IPS DF 4.7 (cell line): Measurements from ENCODE around the gene BTBD9.

Source experiments
- DNase-seq: peaks from one replicate; pipeline ENCODE4 v3.0.0-alpha.2; 2013; ENCODE audit warnings: low spot score; ENCODE audit errors: extremely low read depth

Gene BTBD9

DNA sequence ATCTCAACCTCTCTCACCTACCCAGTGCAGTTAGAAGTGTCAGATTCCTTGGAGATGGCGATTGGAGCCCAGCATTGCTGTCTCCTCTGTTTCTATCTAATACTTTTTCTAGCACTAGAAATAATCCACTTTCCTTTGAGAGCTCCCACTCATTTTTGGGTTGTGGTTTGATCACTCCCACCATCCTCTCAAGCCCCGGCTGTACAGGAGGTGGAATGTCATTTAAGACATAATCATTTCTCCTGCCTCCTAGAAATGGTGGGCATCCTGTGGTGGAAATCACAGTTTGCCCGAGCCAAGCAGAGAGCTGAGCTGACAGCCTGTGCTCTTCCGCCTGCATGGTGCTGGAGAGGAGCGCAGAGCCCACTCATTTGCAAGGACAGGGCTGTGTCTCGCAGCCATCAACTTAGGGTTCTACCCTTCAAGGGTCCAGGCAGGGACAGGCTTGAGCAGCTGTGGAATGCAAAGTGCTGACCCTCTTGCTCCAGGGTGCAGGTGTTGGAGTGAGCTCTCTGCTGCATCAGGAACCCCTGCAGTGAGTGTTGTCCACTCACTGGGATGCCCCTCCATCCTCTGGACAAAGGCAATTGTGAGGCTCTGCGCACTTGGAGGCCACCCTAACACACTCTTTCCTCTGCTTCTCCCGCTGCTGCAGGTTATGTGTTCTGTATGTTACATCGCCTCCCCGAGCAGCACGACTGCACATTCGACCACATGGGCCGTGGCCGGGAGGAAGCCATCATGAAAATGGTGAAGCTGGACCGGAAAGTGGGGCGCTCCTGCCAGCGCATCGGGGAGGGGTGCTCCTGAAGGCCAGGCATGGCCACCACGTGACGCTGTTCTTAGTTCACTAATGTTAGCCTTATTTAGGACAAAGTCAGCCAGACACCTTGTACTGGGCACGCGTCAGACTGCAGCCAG, 487.9 kb downstream of the BTBD9 start:
- no peak for DNase-seq

DNA sequence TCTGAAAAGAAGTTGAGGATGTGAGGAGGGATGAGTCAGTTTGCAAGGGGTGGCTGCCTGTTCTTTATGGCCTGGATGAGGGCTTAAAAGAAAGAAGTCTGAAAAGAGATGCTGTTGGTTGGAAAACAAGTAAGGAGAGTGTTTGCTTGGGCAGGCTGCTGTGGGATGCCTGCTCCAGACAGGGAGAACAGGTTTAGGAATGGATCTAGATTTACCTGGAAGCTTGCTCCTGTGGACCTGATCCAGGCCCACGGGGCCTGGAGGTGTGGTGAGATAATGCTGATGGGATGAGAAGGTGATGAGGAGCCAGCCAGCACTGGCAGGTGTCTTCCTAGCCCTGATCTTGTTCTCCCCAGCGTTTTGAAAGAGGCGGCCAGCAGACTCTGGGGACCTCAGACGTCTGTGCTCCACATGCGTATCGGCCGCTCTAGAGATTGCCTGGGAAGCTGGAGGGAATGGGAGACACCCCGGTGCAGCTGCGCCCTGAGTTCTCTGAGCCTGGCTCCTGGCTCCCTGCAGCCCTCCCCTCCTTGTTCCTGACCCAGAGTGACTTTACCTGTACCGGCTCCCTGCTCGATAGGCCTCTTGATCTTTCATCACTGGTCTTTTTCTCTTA, 488.9 kb downstream of the BTBD9 start:
- DNase-seq = no peak

DNA sequence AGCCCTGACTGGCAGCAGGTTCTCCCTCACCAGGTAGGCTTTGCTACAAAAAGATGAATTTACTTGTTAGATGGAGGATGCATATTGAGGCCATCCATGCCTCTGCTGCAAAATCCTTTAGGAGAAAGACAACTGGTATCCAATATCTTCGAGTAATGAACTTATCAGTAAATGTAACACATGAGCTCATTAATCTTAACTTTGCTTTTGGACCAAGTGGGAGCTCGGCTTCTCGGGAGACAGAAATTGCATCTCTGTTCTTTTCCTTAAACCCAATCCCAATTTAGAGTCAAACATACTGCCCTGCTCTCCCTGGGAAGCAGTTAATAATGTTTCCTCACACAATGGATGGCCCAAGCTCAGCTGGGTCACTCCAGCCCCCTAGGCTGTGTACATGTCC, 489.7 kb downstream of the BTBD9 start:
- DNase-seq = no peak

DNA sequence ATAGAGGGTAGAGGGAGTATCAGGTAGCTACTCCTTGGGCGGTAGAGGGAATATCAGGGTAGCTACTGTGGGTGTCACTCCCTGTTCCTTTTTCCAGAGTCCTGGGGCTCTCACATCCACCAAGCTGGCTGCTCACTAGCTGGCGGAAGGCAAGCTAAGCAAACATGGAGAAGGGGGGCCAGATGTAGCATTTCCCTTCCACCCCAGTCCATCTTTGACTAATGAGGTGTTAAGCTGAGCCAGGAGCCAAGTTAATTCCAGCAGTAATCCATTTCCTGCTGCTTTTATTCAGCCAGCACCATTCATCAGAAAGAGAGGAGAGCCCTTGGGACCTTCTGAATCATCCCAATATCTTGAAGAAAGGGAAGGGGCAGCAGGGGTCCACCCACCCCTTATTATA, 490.2 kb downstream of the BTBD9 start:
- no peak for DNase-seq

DNA sequence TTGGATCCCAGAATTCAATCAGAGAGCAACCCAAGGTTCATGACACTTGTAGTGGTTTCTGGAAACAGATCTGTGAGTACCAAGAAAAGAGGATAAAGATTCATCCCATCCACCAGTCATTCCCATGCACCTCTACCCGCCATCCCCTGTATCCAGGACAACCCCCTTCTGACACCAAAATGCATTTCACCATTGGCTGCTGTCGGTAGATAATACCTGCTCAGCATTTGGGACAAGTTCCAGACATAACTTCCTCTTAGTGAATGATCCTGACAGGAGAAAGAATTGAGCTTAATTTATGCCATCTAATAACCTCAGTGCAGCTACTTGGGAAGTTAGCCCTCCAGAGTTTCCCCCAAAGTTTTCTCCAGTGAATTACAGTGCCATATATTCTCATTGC, 491.1 kb downstream of the BTBD9 start:
- DNase-seq = no peak

DNA sequence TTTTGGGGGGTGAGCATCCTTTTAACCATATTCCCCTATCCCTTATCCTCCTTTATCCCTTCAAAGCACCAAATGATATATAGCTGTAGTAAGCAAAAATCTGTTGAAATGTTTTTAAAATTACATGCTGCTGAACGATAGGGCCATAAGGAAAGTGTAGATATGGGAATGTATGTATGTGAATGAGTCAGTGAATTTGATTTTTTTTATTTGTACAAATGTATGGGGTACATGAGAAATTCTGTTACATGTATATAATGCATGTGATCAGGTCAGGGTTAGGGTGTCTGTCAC, 493.0 kb downstream of the BTBD9 start:
- no peak for DNase-seq

DNA sequence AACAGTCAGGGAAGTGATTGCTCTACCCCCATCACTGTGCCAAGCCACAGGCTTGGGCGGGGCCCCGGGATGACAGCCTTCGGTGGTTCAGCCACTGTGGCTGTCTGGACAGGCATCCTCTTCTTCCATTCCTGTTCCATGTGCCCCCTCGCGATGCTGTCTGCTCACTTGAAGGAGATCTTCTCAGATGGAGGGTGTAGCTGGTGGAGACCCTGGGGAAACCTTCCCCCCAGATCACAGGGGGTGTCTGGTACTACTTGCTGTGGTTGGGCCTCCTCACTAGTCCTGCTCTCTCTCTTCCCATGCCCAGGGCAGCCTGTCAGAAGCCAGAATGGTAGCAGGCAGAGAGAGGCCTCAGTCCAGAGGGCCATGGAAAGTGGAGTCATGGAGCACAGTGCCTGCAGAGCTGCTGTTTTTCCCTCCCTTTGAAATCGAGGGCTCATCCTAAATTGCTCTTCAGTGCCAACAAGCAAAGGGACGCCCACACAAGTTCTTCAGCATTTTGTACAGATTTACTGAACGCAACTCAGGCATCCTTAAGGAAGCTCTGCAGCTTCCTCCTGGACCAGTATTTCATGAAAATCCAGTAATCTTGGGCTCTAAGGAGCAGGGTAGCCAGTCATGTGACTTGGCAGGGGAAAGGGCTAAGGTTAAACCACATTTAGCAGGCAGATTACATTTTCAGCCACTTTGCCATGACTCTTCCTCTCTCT, 493.6 kb downstream of the BTBD9 start:
- DNase-seq = no peak

DNA sequence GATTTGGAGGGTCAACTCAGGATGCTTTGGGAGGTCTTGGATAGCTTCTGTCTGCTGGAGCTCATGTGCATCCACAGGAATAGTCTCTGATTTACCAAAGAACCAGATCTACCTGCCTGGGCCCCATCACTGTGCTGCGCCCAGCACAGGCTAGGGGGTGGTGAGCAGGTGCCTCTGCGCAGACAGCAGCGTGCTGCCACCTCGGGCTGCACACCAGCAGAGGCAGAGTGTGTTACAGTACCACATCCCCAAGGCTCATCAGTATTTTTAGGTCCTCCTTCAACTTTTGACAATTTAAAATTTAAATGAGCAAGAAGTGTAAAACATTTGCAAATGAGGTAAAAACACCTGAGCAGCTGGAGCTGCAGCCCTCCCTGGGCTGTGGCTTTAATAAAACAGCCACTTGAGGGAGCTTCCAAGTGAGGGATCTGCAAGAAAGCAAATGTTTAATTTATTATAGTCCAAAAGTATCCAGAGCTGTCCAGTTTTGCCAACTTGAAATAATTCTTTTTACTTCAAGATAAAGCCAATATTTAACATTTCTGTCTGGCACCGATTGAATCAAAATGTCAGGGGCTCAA, 495.3 kb downstream of the BTBD9 start:
- no peak for DNase-seq

DNA sequence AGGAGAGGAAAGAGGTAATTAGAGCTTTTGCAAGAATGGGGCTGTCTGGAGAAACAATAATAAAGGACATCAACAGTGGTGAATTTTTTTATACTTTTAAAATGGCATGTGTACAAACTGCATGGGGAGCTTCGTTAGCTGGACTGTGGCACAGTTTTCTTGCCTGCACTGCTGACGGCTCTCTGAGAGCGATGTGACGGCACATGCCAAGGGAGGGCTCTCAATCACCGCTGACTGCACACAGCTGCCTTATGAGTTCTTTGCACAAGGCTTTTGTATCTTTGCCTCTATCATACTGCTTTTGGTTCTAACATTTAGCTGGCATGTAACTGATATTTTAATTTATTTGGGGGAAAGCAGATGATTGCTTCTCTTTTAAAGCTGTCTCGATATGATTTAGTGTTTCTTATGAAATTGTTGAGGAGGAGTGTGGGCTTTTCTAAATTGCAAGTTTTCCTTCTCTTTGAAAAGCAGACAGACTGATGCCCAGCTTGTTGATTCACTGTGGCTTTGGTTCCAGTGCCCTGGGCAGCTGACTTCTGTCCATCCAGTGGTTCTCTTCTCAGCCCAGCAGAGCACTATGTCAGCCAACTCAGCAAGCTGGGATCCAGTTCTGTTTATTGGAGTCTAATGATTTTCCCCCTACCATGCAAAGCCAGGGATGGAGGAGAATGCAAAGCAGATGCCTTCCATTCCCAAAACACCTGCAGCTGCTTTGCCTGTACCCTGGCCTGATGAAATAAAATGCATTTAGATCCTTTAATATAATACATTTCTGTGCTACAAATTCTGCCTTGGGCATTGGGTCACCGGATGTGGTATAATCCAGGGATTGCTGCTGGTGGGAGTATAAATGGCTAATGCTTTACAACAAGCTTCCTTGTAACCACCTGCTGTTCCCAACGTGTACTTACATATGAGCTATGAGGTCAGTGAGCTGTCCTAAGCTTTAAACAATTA, 496.3 kb downstream of the BTBD9 start:
- DNase-seq = no peak

DNA sequence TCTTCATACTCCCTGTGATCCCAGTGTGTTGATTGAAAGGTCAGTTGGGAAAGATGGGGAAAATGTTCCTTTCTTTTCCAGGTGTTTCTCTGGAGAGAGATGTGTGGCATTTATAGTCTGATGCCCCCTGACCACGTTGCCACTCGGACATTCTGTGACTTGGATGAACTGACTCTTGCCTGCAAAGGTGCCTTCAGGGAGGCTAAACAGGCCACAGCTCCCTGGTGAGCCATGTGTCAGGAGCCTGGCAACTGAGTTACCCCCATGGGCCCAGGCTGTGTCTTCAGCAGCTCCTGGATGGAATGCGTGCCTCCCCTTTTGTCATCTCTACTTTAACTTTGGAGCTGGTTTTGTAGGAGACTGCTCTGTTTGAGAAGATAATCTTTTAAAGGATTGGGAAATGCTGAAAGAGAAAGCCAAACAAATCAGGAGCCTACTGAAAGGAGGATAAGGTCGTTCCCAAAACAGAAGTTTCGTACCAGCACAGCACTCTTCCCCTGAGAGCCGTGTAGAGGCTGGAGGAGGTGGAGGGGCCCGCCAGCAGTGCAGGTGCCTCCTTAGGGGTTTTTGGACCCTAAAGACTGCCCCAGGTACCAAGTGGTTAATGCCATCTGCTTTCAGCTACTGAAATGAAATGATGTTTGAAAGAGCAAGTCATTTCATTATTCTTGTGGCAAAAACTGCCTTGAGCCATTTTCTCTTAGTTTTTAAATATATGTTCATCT, 497.4 kb downstream of the BTBD9 start:
- no peak for DNase-seq

DNA sequence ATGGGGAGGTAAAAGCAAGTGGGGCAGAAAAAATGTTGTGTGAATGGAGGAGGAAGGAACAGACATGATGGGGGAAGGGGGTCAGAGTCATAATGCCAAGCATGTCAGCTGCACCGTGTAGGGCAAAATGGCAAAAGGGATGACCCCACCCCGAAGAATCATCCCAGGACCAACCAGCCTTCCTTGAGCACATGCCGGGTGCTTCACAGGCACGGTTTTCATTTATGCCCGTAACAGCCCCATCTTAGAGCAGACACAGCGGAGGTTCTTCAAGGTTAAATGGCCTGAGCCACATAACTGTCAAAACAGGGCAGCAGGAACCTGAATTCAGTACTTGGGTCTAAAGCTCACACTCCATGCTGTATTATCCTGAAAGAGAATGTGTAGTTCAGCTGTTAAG, 498.0 kb downstream of the BTBD9 start:
- DNase-seq = no peak

DNA sequence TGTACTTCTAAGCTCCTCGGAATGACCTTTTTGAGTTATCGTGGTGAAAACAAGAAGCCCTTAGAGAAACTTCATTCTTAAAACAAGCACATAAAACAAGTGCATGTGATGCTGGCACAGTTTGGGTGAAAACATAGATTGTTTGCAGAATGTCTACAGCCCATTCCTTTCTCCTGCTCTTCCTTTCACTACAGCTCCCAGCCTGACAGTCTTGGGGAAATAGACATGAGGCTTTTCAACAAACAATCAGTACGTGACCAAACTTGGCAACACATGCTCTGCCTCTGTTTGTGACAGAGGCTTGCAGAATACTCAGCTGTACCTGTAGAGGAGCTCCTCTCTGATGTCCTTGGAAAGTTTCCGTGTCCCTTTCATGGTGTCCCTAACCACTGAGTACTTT, 498.6 kb downstream of the BTBD9 start:
- no peak for DNase-seq

DNA sequence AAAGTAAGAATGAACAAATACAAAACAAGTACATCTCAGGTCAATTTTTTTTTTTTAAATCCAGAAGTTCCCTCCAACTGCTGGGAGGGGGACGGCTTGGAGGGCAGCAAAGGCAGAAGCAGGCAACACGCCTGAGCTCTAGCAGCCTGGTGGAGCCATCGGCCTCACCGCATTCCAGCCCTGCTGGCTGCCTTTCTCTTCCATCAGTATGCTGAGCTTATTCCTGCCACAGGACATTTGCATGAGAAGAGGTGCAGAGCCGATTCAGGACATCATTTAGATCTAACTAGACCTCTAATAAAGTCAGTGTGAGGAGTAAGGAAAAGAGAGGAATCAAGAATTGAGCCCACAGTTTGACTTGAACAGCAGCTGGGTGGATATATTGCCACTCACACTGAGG, 501.4 kb downstream of the BTBD9 start:
- DNase-seq = peak; percentile 60

DNA sequence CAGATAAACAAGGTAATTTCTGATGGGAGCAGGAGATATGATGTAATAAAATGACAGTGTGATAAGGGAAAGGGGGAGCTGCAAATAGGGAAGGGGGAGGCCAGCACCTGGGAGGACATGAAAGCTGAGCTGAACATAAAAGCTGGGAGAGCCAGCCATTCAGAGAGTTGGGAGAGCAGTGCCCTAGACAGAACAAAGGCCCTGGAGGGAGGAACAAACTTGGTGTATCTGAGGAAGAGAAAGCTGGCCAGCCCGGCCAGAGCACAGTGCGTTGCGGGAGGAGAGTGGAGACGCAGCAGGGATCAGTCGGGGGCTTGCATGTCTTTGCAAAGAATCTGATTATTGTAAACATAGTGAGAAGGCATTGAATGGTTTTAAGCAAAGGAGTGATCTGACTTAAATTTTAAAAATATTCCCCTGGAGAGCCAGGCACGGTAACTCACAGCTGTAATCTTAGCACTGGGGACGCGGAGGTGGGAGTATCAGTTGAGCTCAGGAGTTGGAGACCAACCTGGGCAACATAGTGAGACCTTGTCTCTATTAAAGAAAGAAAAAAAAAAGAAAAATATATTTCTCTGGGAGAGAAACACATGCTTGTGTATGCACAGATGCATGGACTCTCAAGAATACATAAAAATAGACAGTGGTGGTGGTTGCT, 502.0 kb downstream of the BTBD9 start:
- DNase-seq = peak; percentile 22

DNA sequence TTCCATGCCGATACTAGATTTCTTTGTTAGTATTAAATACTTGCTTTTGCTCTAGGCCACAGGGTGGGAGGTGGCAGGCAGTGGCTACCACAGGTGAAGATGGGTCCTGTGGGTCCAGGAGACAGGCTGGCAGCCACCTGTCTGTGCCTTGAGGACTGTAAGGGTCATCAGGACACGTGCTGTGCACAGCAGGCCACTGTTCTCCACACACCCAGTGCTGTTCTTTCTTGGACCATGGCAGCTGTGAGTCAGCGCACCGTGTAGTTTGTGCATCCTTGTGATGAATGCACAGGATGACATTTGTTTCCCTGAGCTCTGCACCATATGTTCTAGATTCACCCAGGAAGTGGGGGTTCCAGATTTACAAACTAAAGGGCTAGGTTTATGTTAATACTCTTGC, 503.2 kb downstream of the BTBD9 start:
- no peak for DNase-seq

DNA sequence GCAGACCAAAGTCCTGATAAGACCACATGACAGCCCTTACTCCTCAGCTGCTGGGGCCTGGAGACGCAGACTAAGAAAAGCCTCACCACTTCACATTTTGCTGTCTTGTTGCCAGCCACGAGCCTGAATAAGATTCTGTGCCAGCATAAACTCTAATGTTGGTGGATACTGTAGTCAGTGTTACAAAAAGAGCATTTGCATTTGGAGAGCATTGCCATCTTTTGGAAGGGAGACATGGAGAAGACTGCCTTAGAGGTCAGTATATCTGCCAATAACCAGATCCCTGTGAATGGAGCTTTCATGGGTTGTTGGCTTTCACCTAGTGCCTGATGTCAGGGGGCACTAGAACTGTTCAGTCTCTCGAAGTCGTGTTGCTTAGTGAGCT, 505.0 kb downstream of the BTBD9 start:
- DNase-seq = no peak

DNA sequence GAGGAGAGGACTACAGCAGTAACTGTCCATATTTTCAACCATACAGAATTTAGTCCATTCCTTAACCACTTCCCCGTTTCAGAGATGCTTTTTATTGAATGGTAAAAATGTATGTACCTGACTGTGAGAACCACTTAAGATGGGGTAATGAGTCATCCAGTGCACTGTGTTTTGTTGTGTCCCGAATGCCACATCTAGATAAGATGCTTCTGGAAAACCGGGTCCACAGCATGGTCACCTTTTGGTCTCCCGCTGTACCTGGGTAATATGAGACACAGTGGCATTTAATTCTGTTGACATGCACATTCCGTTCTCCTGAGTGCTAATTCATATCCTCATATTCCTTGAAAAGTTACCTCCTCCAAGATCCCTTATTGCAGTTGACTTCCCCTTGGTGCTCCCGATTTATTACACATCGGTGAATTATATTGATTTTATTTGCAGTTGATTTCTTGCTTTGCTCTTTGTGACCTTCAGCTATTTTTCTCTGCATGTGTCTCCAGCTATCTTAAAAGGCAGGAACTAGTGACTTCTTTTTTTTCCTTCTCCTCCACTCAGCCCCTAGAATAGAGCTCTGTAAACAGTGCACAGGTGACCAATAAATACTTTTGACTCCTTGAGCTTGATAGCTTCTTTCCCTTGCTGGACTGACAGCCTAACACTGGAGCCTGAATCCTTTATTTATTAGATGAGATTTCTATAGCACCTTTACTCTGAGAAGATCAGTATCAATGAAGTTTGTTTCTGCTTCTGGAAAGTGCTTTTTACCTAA, 505.6 kb downstream of the BTBD9 start:
- DNase-seq = no peak

DNA sequence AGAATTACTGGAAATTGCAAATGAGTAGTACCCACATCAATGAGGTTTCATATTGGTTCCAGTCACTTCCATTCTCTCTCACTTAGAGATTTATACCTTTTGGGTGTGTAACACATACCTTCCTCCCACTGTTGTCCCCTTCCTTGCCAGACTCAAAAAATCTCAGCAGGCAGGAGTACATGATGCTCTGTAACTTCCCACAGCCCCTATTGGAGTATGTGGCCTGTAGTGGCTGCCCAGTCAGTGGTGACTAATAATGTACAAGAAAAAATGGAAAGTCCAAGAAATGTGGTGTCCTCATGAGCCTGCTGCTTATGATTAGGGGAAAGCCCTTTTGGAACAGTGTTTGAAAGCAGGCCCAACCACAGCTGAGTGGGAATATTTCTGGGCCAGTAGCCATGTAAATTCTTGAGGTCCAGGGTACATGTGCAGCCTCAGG, 508.2 kb downstream of the BTBD9 start:
- DNase-seq = no peak

DNA sequence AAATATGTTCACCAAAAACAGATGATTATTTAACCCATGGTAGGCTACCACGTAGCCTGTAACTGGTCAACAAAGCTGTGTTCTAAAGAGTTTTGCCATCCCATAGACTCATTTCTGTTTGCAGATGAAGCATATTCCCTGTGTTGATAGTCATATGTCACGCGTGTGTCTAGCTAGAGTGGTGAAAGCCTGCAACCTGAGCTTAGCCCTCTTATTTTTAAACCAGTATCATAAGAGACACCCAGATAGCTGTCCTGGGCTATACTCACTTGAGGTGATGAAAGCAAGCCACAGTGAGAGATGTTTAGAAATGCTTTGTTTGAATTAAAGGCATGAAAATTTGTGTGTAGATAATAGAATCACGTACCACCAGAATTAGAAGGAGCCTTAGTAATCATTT, 512.4 kb downstream of the BTBD9 start:
- DNase-seq = no peak
